T1000 (cell line): ENCODE results near the gene USP37.
A peak's percentile ranks its signal among the peaks of the same experiment; 100 is the strongest.

ENCODE experiments used
- DNase-seq: peaks from one replicate; lab custom pipeline; 2025; ENCODE audit warnings: mixed read lengths; lab: John Stamatoyannopoulos, UW

USP37 gene, protein sequence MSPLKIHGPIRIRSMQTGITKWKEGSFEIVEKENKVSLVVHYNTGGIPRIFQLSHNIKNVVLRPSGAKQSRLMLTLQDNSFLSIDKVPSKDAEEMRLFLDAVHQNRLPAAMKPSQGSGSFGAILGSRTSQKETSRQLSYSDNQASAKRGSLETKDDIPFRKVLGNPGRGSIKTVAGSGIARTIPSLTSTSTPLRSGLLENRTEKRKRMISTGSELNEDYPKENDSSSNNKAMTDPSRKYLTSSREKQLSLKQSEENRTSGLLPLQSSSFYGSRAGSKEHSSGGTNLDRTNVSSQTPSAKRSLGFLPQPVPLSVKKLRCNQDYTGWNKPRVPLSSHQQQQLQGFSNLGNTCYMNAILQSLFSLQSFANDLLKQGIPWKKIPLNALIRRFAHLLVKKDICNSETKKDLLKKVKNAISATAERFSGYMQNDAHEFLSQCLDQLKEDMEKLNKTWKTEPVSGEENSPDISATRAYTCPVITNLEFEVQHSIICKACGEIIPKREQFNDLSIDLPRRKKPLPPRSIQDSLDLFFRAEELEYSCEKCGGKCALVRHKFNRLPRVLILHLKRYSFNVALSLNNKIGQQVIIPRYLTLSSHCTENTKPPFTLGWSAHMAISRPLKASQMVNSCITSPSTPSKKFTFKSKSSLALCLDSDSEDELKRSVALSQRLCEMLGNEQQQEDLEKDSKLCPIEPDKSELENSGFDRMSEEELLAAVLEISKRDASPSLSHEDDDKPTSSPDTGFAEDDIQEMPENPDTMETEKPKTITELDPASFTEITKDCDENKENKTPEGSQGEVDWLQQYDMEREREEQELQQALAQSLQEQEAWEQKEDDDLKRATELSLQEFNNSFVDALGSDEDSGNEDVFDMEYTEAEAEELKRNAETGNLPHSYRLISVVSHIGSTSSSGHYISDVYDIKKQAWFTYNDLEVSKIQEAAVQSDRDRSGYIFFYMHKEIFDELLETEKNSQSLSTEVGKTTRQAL

DNA sequence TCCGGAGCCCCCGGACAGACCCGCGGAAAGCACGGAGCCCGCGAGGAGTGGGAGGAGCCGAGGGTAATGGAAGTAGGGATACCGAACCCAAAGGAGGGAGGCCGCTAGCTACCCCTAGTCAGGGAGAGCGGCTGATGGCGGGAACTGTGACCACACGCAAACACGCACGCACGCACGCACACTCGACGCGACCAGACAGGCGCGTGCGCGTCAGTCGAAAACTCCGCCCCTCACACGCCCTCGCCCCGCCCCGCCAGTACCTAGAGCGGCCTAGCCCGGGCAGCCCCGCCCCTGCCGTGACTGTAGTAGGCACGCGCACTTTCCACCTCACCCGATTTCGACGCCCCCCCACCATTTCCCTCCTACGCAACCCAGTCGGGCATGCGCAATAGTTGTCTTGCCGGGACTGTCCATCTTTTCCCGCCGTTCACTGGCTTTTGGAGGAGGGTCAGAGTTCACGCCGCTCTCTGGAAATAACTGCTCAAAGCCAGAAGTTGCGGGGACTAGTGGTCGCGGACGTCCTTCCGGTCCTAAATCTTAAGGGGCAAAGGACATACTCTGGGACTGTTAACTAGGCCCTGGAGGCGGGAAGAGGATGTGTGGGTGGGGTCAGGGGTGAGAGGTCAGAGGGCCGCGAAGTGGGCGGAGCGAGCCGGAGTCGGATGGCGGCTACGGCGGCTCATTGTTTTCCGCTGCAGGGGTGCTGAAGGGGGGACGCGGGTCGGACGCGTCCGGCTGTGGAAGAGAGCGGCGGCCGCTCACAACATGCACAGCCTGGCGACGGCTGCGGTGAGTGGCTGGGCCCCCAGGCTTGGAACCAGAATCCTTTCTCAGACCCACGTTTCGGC is at the start of gene USP37, which contains the start of gene CNOT9:
Gene USP37, minus strand, starts transcription at position 162 of the 848 bp plus-strand sequence. CDS start 9,698 bp downstream, outside the sequence.
Gene CNOT9, plus strand, starts transcription at position 650 of the 848 bp plus-strand sequence. Its CDS starts 116 bp downstream, at position 766.
- peak; percentile 97 for DNase-seq

DNA sequence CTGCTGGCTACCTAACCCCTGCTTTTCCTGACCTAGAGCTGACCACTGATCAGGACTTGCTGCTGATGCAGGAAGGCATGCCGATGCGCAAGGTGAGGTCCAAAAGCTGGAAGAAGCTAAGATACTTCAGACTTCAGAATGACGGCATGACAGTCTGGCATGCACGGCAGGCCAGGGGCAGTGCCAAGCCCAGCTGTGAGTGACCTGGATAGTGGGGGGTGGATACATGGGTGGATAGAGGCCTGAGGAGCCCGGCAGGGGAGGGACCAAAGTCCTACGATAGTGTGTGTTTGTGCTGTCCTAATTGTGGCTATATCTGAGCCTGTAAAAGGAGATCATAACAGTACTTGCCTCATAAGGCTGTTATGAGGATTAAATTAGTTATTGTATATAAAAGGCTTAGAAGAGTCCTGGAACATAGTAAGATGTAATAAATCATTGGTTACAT is 47.7 kb upstream of the USP37 start:
- DNase-seq, result no peak

DNA sequence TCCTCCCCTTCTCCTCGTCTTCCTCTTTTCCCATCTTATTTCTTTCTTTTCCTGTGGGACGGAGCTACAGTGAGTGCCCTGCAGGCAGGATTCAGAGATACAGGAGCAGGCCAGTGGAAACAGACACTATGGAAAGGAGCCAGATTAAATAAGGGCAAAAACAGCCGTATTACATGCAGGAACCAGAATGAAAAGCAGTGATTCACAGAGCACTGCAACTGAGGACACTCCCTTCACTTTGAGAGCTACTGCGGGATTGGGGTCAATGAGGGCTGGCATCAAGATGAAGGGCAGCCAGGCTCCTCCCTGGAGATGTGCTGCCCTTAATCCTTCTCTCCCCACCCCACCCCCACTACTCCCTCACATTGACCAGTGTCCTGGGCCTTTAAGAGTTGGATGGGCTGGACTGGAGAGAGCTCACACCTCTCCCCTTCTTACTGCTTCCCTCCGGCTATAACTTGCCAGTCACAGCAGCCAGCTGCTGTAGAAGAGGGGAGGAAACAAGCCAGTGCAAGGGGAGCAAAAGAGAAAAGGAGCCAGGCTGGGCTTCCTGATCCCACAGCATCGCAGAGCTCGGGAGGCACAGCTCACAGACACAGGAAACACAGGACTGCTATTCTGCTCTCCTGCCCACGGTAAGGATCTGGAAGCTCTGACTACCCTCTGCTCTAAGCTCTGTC is 39.4 kb upstream of the USP37 start, which contains the start of gene PLCD4:
Gene PLCD4, plus strand, starts transcription at position 464 of the 680 bp plus-strand sequence. CDS start 7,841 bp downstream, outside the sequence.
- DNase-seq, result peak; percentile 67

DNA sequence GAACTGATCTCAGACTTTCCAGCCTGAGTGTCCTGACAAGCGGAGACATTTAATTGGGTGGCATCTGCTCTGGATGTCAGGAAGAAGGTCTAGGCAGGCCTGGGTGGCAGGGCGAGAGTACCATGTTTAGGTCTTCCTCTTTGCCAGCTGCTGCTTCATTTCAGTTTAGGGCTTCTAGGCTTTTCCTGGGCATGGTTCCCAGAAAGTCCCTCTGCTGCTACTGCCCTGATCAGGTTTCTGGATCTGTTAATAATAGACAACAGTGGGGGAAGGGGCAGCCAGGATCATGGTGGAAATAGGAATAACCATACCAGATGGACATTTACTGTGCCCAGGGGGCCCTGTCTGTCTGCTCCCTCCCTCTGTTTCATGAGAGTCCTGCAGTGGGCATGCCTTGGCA is 37.3 kb upstream of the USP37 start:
- DNase-seq, result no peak

DNA sequence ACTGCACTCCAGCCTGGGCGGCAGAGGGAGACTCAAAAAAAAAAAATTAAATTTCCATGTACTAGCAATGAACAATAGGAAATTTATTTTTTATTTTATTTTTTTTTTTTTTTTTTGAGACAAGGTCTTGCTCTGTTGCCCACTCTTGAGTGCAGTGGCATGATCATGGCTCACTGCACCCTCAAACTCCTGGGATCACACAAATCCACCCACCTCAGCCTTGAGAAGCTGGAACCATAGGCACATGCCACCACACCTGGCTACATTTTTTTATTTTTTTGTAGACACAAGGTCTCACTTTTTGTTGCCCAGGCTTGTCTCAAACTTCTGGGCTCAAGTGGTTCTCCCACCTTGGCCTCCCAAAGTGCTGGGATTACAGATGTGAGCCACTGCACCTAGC is 17.4 kb upstream of the USP37 start:
- DNase-seq, result no peak

DNA sequence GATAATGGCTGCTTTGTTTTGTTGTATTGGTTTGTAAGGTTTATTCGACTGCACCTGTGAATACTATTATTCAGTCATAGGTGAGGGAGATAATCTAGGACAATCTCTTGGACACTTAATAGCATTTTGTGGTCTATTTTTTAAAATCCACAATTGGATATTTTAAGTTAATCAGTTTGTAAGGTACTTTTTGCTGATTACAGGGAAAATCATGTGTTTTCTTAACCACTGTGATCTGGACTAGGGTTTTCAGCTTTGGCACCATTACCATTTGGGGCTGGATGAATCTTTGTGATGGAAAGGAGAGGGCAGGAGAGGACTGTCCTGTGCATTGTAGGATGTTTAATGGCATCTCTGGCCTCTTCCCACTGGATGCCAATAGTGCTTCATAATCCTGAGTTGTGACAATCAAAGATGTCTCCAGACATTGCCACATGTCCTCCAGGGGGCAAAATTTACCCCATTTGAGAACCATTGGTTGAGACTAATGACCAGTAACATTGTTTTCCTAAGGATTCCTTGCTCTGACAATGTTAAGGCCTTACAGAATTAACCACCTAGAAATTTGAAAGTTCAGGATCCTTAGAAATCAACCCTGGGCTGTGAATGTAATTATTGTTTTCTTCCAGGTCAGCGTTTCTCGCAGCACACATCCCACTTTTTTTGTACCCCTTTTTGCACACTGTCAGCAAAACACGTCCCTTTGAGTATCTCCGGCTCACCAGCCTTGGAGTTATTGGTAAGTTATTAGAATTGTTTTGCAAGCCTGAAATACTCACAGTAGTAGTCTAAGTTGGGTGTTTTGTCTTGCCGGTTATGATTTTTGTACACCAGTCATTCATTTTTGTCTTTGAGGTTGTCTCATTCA is 16.1 kb upstream of the USP37 start:
- no peak for DNase-seq

DNA sequence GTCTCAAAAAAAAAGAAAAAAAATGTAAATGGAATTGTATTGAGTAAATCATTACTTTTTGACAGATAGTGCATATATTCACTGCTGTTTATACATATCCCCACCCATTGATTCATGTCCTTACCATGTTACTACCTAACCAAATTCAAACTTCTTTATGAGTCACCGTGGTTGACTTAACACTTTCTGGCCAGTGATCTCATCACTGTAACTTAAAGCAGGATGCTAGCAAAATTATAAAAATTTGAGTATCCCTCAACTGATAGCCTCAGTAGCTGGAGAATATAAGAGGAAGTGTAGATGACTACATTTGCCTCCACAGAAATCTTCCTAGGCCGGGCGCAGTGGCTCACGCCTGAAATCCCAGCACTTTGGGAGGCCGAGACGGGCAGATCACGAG is 13.9 kb upstream of the USP37 start:
- DNase-seq, result peak; percentile 2

DNA sequence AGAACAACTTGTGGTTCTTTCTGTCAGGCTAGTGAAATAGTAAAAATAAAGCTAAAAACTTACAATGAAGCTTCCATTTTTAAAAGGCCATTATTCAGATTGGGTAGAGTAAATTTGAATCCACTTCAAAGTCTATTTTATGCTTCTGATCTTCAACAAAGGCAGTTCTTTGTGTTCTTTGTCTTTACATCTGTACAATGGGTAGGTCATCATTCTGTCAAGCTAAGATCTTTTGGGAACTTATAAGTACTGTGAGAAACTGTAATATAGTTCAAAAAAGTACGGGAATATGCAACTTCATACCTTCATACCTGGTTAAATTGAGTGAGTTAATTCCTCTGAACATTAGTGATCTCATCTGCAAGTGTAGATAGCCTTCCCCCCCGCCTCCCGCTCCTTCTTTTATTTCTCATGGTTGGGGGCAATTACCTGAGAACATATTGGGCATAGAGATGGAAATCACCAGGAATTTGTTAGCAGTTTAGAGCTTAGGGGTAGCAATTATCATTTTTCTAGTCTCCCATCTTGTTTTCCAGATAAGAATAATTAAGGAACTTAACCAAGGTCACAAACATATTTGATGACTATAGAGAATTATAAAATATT is 10.2 kb upstream of the USP37 start:
- no peak for DNase-seq

DNA sequence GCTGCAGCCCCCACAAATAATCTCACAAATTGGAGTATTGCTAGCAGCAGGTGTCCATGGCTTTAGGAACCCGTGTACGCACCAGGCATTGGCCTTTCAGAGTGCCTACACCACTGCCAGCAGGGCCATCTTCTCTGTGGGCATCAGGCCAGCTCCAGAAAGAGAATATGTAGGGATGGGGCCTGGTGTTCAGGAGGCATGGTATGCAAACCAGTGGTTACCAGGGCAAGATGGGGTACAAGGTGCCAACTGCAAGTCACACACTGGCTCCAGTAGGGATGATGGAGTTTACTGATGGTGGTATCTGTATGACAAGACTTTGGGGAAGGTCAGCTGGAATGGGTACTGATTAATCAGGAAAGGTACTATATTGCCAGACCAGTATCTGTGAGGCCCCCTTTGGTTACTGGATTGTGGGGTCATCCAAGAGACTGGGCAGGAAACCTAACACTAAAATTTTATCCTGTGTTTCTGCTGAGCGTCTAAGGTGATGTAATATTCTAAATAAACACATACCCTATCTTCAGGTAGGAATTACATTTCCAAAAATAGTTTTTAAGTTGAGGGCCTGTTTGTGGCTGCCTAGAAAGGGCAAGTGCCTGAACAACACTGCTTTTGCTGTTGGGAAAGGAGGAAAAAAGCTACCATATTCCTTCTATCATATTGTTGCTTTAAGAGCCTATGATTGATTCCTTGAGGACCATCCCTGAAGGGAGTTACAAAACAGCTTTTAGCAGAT is 9.5 kb upstream of the USP37 start:
- no peak for DNase-seq

DNA sequence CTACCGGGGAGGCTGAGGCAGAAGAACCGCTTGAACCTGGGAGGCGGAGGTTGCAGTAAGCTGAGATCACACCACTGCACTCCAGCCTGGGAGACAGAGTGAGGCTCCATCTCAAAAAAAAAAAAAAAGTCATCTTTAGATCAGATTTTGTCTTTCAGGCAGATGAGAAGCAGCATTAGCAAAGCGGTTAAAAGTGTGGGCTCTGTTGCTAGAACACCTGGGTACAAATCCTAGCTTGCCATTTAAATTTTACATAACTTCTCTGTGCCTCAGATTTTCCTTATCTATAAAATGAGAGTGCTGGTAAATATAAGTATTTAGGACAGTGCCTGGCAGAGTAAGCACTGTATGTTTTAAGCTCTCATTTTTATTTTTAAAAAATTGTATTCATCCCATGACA is 8.7 kb upstream of the USP37 start:
- DNase-seq, result no peak

DNA sequence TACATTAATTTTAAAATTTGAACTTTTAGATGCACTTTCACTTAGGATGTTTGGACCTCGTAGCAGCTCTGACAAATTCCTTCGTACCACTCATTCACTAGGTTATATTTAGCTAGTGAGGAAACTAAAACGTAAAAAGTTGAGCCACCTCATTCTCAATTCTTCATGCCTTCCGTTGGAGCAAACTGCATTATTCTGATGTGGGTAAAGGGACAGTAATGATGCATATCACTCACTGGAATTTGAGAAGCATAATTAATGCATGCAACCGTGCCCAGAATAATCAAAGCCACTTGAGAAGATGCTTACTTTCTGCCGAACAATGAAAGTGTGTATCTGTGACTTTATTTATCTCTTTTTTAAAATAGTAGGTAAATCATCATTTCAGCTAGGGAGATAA is 2.7 kb upstream of the USP37 start:
- no peak for DNase-seq

DNA sequence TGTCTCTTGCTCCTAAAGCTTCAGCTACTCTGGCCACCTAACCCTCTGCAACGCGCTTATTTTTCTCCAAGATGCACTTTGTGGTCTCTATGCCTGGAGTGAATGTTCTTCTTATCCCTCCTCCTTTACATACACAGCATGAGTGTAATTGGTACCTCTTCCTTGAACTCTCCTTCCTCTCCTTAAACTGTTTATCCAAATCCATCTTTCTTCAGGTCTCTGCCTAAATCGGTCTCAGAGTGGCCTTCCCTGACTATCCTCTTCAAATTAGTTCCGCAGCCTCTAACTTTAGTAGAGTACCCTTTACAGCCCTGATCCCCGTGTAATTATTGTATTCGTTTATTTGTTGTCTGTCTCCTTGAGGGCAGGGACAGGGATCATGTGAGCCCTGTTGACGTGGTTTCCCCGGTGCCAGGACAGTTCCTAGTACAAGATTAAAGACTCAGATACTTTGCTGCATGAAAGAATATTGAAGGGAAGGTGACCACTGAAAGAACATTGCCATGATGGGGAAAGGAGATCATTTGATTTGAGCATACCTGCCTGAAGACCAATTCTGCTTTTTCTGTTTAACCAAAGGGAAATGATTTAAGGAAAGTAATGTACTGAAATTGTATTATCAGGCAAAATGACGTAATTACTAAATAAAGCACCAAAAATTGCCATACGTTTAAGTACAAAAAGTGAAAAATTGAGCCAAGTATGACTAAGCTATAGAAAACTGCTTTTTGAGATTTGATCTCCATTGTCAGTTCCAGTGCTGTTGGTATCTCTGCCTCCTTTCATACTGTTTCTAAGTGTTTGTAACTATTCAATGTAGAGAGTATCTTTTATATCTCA is 1.7 kb upstream of the USP37 start:
- no peak for DNase-seq

DNA sequence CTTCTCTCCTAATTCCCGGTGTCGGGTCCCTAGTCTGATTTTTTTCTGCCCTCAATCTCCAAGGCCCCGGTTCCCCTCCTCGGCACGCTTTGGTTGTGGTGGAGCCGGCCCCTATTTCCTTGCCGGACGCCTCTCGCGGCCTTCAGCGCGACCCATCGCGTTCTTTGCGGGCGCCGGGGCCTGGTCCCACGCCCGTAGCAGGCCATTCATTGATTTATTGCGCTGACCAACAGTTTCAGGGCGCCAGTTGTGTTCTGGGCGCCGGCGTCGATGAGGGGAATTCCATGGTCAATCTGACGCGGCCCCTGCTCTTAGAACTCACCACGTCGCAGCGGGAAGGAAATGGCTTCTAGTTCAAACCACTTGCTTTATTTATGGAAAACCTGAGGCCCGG is 884 bp upstream of the USP37 start:
- peak; percentile 42 for DNase-seq

DNA sequence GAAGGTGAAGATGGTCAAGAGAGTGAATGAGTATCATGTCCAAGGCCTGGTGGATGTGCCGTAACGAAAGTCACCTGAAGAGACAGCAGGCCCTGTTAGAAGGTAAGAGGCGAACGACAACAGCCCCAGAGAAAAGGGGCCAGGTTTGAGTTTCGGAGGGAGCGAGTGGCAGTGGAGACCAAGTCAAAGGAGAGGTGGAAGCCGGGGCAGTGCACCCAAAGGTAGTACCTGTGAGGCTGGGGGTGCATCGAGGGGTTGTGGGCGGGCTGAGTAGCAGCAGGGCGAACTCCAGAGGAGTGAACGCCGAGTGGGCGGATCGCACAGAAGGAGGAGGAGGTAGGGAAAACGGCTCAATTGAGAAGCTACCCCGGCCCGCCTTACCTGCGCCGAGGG is 358 bp downstream of the USP37 start:
- DNase-seq, result no peak

DNA sequence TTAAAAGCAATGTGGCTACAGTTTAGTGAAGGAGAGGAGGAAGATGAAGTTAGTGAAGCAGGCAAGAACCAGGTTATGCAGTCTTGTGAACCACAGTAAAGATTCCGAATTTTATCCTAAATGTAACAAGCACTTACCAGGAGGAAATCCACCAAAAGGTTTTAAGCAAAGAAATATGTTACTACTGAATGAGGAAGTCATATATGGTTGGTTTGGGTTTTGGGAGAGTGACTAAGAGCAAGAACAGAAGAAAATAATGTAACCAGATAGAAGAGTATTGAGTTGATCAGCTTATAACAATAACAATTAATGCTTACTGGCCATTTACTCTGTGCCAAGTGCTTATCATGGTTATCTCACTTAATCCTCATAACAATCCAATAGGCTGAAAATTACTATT is 1.9 kb downstream of the USP37 start:
- DNase-seq, result no peak

DNA sequence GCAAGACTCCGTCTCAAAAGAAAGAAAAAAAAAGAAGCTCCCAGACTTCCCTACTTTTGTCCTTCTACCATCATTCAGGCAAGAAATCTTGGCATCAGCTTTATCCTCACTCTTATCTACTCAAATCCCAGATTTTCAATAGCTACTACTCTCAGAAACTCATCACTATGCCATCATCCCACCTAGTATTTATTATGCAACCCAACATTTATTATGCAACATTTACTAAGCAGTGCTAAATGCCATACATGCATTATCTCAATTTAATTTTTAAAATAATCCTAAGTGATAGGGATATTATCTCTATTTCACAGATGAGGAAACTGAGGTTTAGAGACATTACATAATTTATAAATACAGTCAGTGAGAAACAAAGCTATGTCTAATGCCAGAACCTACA is 4.1 kb downstream of the USP37 start:
- DNase-seq, result no peak

DNA sequence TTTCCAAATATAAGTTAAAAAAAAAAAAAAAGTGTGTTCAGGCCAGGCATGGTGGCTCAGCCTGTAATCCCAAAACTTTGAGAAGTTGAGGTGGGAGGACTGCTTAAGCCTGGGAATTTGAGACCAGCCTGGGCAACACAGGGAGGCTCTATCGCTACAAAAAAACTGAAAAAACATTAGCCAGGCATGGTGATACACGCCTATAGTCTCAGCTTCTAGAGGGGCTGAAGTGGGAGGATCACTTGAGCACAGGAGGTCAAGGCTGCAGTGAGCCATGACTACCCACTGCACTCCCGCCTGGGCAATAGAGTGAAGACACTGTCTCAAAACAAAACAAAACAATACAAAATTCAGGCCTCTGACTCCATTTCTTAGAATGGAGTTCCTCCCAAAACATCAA is 9.2 kb downstream of the USP37 start:
- no peak for DNase-seq

DNA sequence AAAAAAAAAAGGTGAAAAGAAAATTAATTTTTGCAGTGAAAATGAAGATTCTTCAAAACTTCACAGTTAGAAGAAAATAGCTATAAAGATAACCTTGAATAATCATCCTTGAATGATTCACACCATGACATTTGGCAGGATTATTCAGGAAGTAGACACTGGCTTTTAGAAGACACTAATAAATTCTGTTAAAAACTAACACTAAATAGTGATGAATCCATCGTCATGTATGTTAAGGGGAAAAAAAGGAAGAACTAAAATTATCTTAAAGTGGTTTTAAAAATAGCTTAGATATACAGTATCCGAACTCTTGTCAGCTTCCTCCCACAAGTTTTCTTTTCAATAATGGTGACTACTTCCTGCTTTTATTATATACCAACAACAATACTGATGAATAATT is 10.2 kb downstream of the USP37 start:
- no peak for DNase-seq
